ENCODE data around the gene TRAFD1.
"Not testable (repeated sequence)": the region's sequence is repeated elsewhere in the genome, so short reads cannot be mapped to it uniquely, and the experiment has no call there.

The TRAFD1 gene

GRCh38 chr12:112125250-112125999 lies at the start of gene TRAFD1:
Gene TRAFD1, plus strand, starts transcription at chr12:112125560. Its CDS starts 4,963 bp downstream, at chr12:112130523.
- peaks cover 5% of the 10 kb centered on the region for H3K36me3 Mint-ChIP-seq (ENCODE audit: low read depth)
- no peaks in the 10 kb centered on the region for H3K9me3 Mint-ChIP-seq
- H3K27me3 Mint-ChIP-seq, result no peaks in the 10 kb centered on the region
- H3K27ac Mint-ChIP-seq, result peak within 1 kb of the TSS; percentile 93
- H3K4me3 Mint-ChIP-seq, result peak within 1 kb of the TSS; percentile 83
- H3K4me1 Mint-ChIP-seq (ENCODE audit: low read depth), result peaks cover 45% of the 10 kb centered on the region

GRCh38 chr12:112087055-112087850 lies 38.1 kb upstream of the TRAFD1 start:
- Mint-ChIP-seq H3K27ac (no peak overlapping the region), H3K27me3 (no peaks in the 10 kb centered on the region)

GRCh38 chr12:112087851-112088250 lies 37.5 kb upstream of the TRAFD1 start:
- H3K4me1 Mint-ChIP-seq (ENCODE audit: low read depth), result peaks cover 17% of the 10 kb centered on the region
- H3K36me3 Mint-ChIP-seq (ENCODE audit: low read depth), result peaks cover 66% of the 10 kb centered on the region
- H3K9me3 Mint-ChIP-seq, result no peaks in the 10 kb centered on the region
- no peaks in the 10 kb centered on the region for H3K27me3 Mint-ChIP-seq
- no peak overlapping the region for H3K4me3 Mint-ChIP-seq
- peak overlapping the region; percentile 10 for H3K27ac Mint-ChIP-seq

More at GRCh38 chr12:112087055-112087850, 38.1 kb upstream of the TRAFD1 start:
- Mint-ChIP-seq H3K4me1 (ENCODE audit: low read depth) (peaks cover 19% of the 10 kb centered on the region), H3K4me3 (no peak overlapping the region), H3K36me3 (ENCODE audit: low read depth) (peaks cover 69% of the 10 kb centered on the region), H3K9me3 (no peaks in the 10 kb centered on the region)

GRCh38 chr12:112091563-112091962 lies 33.8 kb upstream of the TRAFD1 start:
- Mint-ChIP-seq H3K27me3 (no peaks in the 10 kb centered on the region), H3K4me1 (ENCODE audit: low read depth) (peaks cover 21% of the 10 kb centered on the region), H3K36me3 (ENCODE audit: low read depth) (peaks cover 69% of the 10 kb centered on the region), H3K27ac (no peak overlapping the region), H3K9me3 (no peaks in the 10 kb centered on the region), H3K4me3 (no peak overlapping the region)

- H3K36me3 Mint-ChIP-seq (ENCODE audit: low read depth), result peaks cover 67% of the 10 kb centered on the region
- H3K27me3 Mint-ChIP-seq, result no peaks in the 10 kb centered on the region
- H3K4me3 Mint-ChIP-seq, result peak overlapping the region; percentile 36
- no peaks in the 10 kb centered on the region for H3K9me3 Mint-ChIP-seq
- H3K4me1 Mint-ChIP-seq (ENCODE audit: low read depth), result peaks cover 51% of the 10 kb centered on the region
- H3K27ac Mint-ChIP-seq, result peak overlapping the region; percentile 90
These were observed 29.3 kb upstream of the TRAFD1 start for GRCh38 chr12:112096070-112096469.

GRCh38 chr12:112096667-112097066 lies 28.7 kb upstream of the TRAFD1 start:
- Mint-ChIP-seq H3K9me3 (no peaks in the 10 kb centered on the region), H3K4me1 (ENCODE audit: low read depth) (peaks cover 52% of the 10 kb centered on the region), H3K27me3 (no peaks in the 10 kb centered on the region), H3K36me3 (ENCODE audit: low read depth) (peaks cover 64% of the 10 kb centered on the region), H3K4me3 (peak overlapping the region; percentile 36), H3K27ac (peak overlapping the region; percentile 90)

- Mint-ChIP-seq H3K4me3 (no peak overlapping the region), H3K36me3 (ENCODE audit: low read depth) (peaks cover 63% of the 10 kb centered on the region), H3K27ac (peak overlapping the region; percentile 75), H3K27me3 (no peaks in the 10 kb centered on the region), H3K4me1 (ENCODE audit: low read depth) (peaks cover 52% of the 10 kb centered on the region), H3K9me3 (no peaks in the 10 kb centered on the region)
These were observed 27.7 kb upstream of the TRAFD1 start for GRCh38 chr12:112097641-112098040.

- not testable (repeated sequence) for H3K27ac Mint-ChIP-seq, H3K9me3 Mint-ChIP-seq, H3K4me3 Mint-ChIP-seq, H3K27me3 Mint-ChIP-seq
- Mint-ChIP-seq H3K36me3 (ENCODE audit: low read depth) (peaks cover 70% of the 10 kb centered on the region), H3K4me1 (ENCODE audit: low read depth) (peaks cover 63% of the 10 kb centered on the region)
These were observed 24.9 kb upstream of the TRAFD1 start for GRCh38 chr12:112100500-112100899.

- Mint-ChIP-seq H3K27me3 (no peaks in the 10 kb centered on the region), H3K4me1 (ENCODE audit: low read depth) (peaks cover 63% of the 10 kb centered on the region), H3K9me3 (no peaks in the 10 kb centered on the region), H3K36me3 (ENCODE audit: low read depth) (peaks cover 68% of the 10 kb centered on the region), H3K4me3 (no peak overlapping the region), H3K27ac (no peak overlapping the region)
These were observed 23.2 kb upstream of the TRAFD1 start for GRCh38 chr12:112102127-112102526.

GRCh38 chr12:112102746-112103145 lies 22.6 kb upstream of the TRAFD1 start:
- not testable (repeated sequence) for H3K4me3 Mint-ChIP-seq, H3K27me3 Mint-ChIP-seq, H3K27ac Mint-ChIP-seq, H3K9me3 Mint-ChIP-seq
- Mint-ChIP-seq H3K36me3 (ENCODE audit: low read depth) (peaks cover 73% of the 10 kb centered on the region), H3K4me1 (ENCODE audit: low read depth) (peaks cover 63% of the 10 kb centered on the region)

GRCh38 chr12:112103758-112104503 lies 21.4 kb upstream of the TRAFD1 start:
- H3K4me3 Mint-ChIP-seq, result no peak overlapping the region
- H3K27me3 Mint-ChIP-seq, result no peaks in the 10 kb centered on the region
- H3K36me3 Mint-ChIP-seq (ENCODE audit: low read depth), result peaks cover 64% of the 10 kb centered on the region
- no peaks in the 10 kb centered on the region for H3K9me3 Mint-ChIP-seq
- H3K27ac Mint-ChIP-seq, result no peak overlapping the region
- peaks cover 56% of the 10 kb centered on the region for H3K4me1 Mint-ChIP-seq (ENCODE audit: low read depth)

- Mint-ChIP-seq H3K27ac (peak overlapping the region; percentile 23), H3K9me3 (no peaks in the 10 kb centered on the region), H3K4me3 (peak overlapping the region; percentile 42), H3K36me3 (ENCODE audit: low read depth) (peaks cover 46% of the 10 kb centered on the region), H3K27me3 (no peaks in the 10 kb centered on the region), H3K4me1 (ENCODE audit: low read depth) (peaks cover 64% of the 10 kb centered on the region)
These were observed 19.5 kb upstream of the TRAFD1 start for GRCh38 chr12:112105891-112106290.

GRCh38 chr12:112107306-112108201 lies 17.8 kb upstream of the TRAFD1 start:
- peak overlapping the region; percentile 91 for H3K4me3 Mint-ChIP-seq
- no peaks in the 10 kb centered on the region for H3K27me3 Mint-ChIP-seq
- no peaks in the 10 kb centered on the region for H3K9me3 Mint-ChIP-seq
- peak overlapping the region; percentile 97 for H3K27ac Mint-ChIP-seq
- peaks cover 37% of the 10 kb centered on the region for H3K36me3 Mint-ChIP-seq (ENCODE audit: low read depth)
- H3K4me1 Mint-ChIP-seq (ENCODE audit: low read depth), result peaks cover 68% of the 10 kb centered on the region
